ENCODE measurements around the gene NPAS1. TPM values are rescaled to one million over a fixed set of nuclear protein-coding genes. Genes with fewer than 3 reads are reported as not detected.

The NPAS1 gene
- polyA plus RNA-seq, 3 donors = not detected

DNA sequence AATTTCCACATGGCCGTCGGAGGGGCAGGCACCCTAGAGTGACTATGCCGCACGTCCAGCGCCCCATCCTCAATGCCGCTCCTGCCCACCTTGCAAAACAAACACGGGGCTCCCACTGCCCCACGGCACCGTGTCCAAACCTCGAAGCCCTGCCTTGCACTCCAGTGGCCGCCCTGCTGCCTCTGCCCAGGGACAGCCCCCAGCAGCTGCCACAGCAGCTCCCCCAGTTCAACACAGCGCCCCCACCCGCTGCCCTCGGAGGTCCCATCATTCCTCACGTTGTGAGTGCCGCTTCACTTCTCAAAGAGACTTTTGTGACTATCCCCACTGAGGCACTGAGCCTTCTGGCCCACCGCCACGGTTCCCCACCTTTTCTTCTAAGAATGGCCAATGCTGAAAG, 51.1 kb downstream of the NPAS1 start:
- H3K4me1 Mint-ChIP-seq = peaks cover 18% of the 10 kb centered on the region
- Histone ChIP-seq H3K27ac (ENCODE audit: low read depth in 1 of 2, low read length in 2 of 2) (no peak overlapping the region), H3K9me3 (replicated peaks in 1 of 2; ENCODE audit: control insufficient read depth in 1 of 2, insufficient read depth in 1 of 2, low read length in 2 of 2) (no peaks in the 10 kb centered on the region), H3K4me3 (replicated peaks in 1 of 3; ENCODE audit: low read depth in 2 of 3, low read length in 3 of 3) (no peak overlapping the region), H3K36me3 (replicated peaks in 1 of 2; ENCODE audit: control insufficient read depth in 1 of 2, insufficient read depth in 2 of 2, low read length in 2 of 2) (peaks cover 70 to 93% of the 10 kb centered on the region in 2 donors), H3K27me3 (ENCODE audit: control insufficient read depth in 2 of 2, insufficient read depth in 2 of 2, low read length in 2 of 2) (no peaks in the 10 kb centered on the region), H3K4me2 (replicated peaks; ENCODE audit: extremely low read depth, low read length, poor library complexity, severe bottlenecking) (no peak overlapping the region), H4K20me1 (ENCODE audit: insufficient read depth, low read length) (peaks cover 66% of the 10 kb centered on the region), H3K9ac (ENCODE audit: insufficient read depth, low read length, poor library complexity, severe bottlenecking) (no peak overlapping the region), H3K4me1 (ENCODE audit: control insufficient read depth in 1 of 2, insufficient read depth in 2 of 2, low read length in 2 of 2) (peaks cover 14 to 15% of the 10 kb centered on the region in 2 donors), H2AFZ (ENCODE audit: insufficient read depth, low read depth, low read length, poor library complexity, severe bottlenecking) (no peak overlapping the region), H3K79me2 (ENCODE audit: insufficient read depth, low read length) (peaks cover 23% of the 10 kb centered on the region)
- no peaks in the 10 kb centered on the region for H3K9me3 Mint-ChIP-seq
- intact Hi-C loops (cut with micrococcal nuclease) = no loop called here
- peak overlapping the region in 3 of 7 donors; percentile 33 to 37 (median 36) for H3K27ac Mint-ChIP-seq
- H3K36me3 Mint-ChIP-seq = peaks cover 57 to 89% of the 10 kb centered on the region in 2 donors
- peaks cover 0 to 2% (median 0%) of the 10 kb centered on the region in 3 donors for H3K27me3 Mint-ChIP-seq (ENCODE audit: low read depth in 3 of 3)
- H3K4me3 Mint-ChIP-seq = no peak overlapping the region
- TF ChIP-seq, protein P1, sequence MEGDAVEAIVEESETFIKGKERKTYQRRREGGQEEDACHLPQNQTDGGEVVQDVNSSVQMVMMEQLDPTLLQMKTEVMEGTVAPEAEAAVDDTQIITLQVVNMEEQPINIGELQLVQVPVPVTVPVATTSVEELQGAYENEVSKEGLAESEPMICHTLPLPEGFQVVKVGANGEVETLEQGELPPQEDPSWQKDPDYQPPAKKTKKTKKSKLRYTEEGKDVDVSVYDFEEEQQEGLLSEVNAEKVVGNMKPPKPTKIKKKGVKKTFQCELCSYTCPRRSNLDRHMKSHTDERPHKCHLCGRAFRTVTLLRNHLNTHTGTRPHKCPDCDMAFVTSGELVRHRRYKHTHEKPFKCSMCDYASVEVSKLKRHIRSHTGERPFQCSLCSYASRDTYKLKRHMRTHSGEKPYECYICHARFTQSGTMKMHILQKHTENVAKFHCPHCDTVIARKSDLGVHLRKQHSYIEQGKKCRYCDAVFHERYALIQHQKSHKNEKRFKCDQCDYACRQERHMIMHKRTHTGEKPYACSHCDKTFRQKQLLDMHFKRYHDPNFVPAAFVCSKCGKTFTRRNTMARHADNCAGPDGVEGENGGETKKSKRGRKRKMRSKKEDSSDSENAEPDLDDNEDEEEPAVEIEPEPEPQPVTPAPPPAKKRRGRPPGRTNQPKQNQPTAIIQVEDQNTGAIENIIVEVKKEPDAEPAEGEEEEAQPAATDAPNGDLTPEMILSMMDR (IDR thresholded peaks at IDR 0.05) = no peak
- WGBS (ENCODE audit: insufficient coverage) = 98% methylated on average over 12 of the region's 18 CpGs
- no peak for DNase-seq

DNA sequence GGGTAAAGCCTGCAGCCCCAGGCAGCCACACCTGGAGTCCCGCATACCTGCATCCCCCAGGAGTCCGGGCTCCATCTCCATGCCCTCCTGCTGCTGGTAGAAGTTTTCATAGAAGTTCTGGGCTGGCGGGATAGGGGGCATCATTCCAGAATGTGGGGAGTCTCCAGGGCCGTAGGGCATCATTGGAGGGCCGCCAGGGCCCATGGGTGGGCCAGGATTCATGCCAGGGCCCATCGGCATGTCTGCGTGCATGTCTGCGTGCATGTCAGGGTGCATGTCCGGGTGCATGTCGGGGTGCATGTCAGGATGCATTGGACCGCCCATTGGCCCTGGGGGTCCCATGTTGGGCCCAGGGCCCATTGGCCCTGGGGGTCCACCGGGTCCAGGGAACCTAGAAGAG, 52.1 kb downstream of the NPAS1 start:
- WGBS (ENCODE audit: insufficient coverage) = 100% methylated on average over 7 of the region's 12 CpGs
- Histone ChIP-seq H3K9ac (ENCODE audit: insufficient read depth, low read length, poor library complexity, severe bottlenecking) (no peak overlapping the region), H3K36me3 (replicated peaks in 1 of 2; ENCODE audit: control insufficient read depth in 1 of 2, insufficient read depth in 2 of 2, low read length in 2 of 2) (peaks cover 70 to 93% of the 10 kb centered on the region in 2 donors), H3K4me3 (replicated peaks in 1 of 3; ENCODE audit: low read depth in 2 of 3, low read length in 3 of 3) (no peak overlapping the region), H3K9me3 (replicated peaks in 1 of 2; ENCODE audit: control insufficient read depth in 1 of 2, insufficient read depth in 1 of 2, low read length in 2 of 2) (no peaks in the 10 kb centered on the region), H3K4me1 (ENCODE audit: control insufficient read depth in 1 of 2, insufficient read depth in 2 of 2, low read length in 2 of 2) (peaks cover 19% of the 10 kb centered on the region in 2 donors), H3K4me2 (replicated peaks; ENCODE audit: extremely low read depth, low read length, poor library complexity, severe bottlenecking) (no peak overlapping the region), H3K79me2 (ENCODE audit: insufficient read depth, low read length) (peaks cover 25% of the 10 kb centered on the region), H2AFZ (ENCODE audit: insufficient read depth, low read depth, low read length, poor library complexity, severe bottlenecking) (no peak overlapping the region), H4K20me1 (ENCODE audit: insufficient read depth, low read length) (peaks cover 66% of the 10 kb centered on the region), H3K27ac (ENCODE audit: low read depth in 1 of 2, low read length in 2 of 2) (no peak overlapping the region), H3K27me3 (ENCODE audit: control insufficient read depth in 2 of 2, insufficient read depth in 2 of 2, low read length in 2 of 2) (no peaks in the 10 kb centered on the region)
- Mint-ChIP-seq H3K27me3 (ENCODE audit: low read depth in 3 of 3) (peaks cover 0 to 2% (median 0%) of the 10 kb centered on the region in 3 donors), H3K36me3 (peaks cover 58 to 89% of the 10 kb centered on the region in 2 donors), H3K4me1 (peaks cover 24% of the 10 kb centered on the region), H3K9me3 (no peaks in the 10 kb centered on the region), H3K4me3 (no peak overlapping the region), H3K27ac (no peak overlapping the region)
- DNase-seq = no peak
- TF ChIP-seq, protein P1 (IDR thresholded peaks at IDR 0.05) = no peak
- intact Hi-C loops (cut with micrococcal nuclease) = no loop called here
